Caco-2 (cell line): ENCODE measurements around the gene ZNF408. TPM values are rescaled to one million over a fixed set of nuclear protein-coding genes. Genes with fewer than 3 reads are reported as not detected.

Source experiments
- BruUV-seq: library from RNA; stranded (reverse); fragments of 400-500 nt; replicated peaks from 2 replicates; lab custom pipeline; 2021; lab: Mats Ljungman, UMichigan
- CTCF ChIA-PET: fragments of 300-600 bp; sonication (Branson Sonifier 250); formaldehyde crosslinking; loops from one replicate; lab custom pipeline; 2022; ENCODE audit warnings: antibody characterized with exemption; lab: Charles Lee
- POLR2A ChIA-PET: fragments of 300-600 bp; sonication (Branson Sonifier 250); formaldehyde crosslinking; loops from one replicate; lab custom pipeline; 2022; ENCODE audit warnings: antibody characterized with exemption; lab: Charles Lee
- DNase-seq, 2 experiments: peaks; one replicate each; pipeline versions ENCODE4 v3.0.0 to v3.0.0-alpha.2; 2020 to 2022
- H3K27me3 ChIP-seq: replicated peaks from 2 replicates; pipeline ENCODE4 v1.6.0; 2011; ENCODE audit warnings: low read length; ENCODE audit not compliant: control insufficient read depth, insufficient read depth
- H3K36me3 ChIP-seq: 2 replicates; pipeline ENCODE4 v1.5.1; 2011; ENCODE audit warnings: low read length; ENCODE audit not compliant: control insufficient read depth, insufficient read depth
- H3K4me1 ChIP-seq: fragments of 250-450 bp; sonication (Bioruptor Pico); 2 replicates; pipeline ENCODE4 v1.5.1; 2020; ENCODE audit warnings: mild to moderate bottlenecking
- H3K4me3 ChIP-seq: 2 replicates; pipeline ENCODE4 v1.5.1; 2011; ENCODE audit warnings: low read depth, mild to moderate bottlenecking, control low read depth, low read length
- H3K9me3 ChIP-seq: fragments of 250-450 bp; sonication (Bioruptor Pico); 2 replicates; pipeline ENCODE4 v1.5.1; 2020; ENCODE audit warnings: mild to moderate bottlenecking, moderate library complexity
- H3K27ac Mint-ChIP-seq: one replicate; pipeline ENCODE4 v1.8.0; 2022; ENCODE audit warnings: mixed read lengths; ENCODE audit not compliant: unreplicated experiment
- H3K27me3 Mint-ChIP-seq: one replicate; pipeline ENCODE4 v1.8.0; 2022; ENCODE audit warnings: mixed read lengths; ENCODE audit not compliant: insufficient read depth, unreplicated experiment
- H3K36me3 Mint-ChIP-seq: one replicate; pipeline ENCODE4 v1.8.0; 2022; ENCODE audit warnings: mild to moderate bottlenecking, mixed read lengths; ENCODE audit not compliant: insufficient read depth, unreplicated experiment
- H3K4me1 Mint-ChIP-seq: one replicate; pipeline ENCODE4 v1.8.0; 2022; ENCODE audit warnings: low read depth, mixed read lengths; ENCODE audit not compliant: unreplicated experiment
- H3K4me3 Mint-ChIP-seq: one replicate; pipeline ENCODE4 v1.8.0; 2022; ENCODE audit warnings: mild to moderate bottlenecking, moderate library complexity, mixed read lengths; ENCODE audit not compliant: unreplicated experiment
- H3K9me3 Mint-ChIP-seq: one replicate; pipeline ENCODE4 v1.8.0; 2022; ENCODE audit warnings: mixed read lengths; ENCODE audit not compliant: unreplicated experiment
- intact Hi-C: fragments of 100-400 bp; cut with micrococcal nuclease; formaldehyde crosslinking; loops from one replicate; pipeline ENCODE4 v1.10.0; 2022; ENCODE audit not compliant: unreplicated experiment
- total RNA-seq: library from RNA; stranded (reverse); gene quantifications from 2 replicates; pipeline ENCODE4 v1.2.3, GENCODE V29; 2022
- TF ChIP-seq, protein P1 (sequence below), 2 experiments: fragments of 200-600 bp in 1 of 2; IDR thresholded peaks; 1 replicate in 1 of 2; 2 replicates in 1 of 2; pipeline versions ENCODE4 v1.5.1 to v1.8.0; 2011 to 2022; ENCODE audit warnings: antibody characterized with exemption in 1 of 2, control low read depth in 1 of 2, inconsistent platforms in 1 of 2, low read depth in 1 of 2, low read length in 1 of 2, mild to moderate bottlenecking in 1 of 2, moderate library complexity in 1 of 2; ENCODE audit not compliant: insufficient read depth in 1 of 2, severe bottlenecking in 1 of 2, unreplicated experiment in 1 of 2

ZNF408 gene
- total RNA-seq, 1 experiment from 2014 or later, result 23.3 TPM

- CTCF ChIA-PET, result interaction anchor here (0.8 to 1.0 kb wide), 2 partner anchors 10 to 230 kb away, joined by 3 to 5 read pairs; no protein-coding TSS in a partner anchor
- no TSS peak for BruUV-seq
These were observed 18.9 kb downstream of the ZNF408 start for GRCh38 chr11:46719543-46720218.

GRCh38 chr11:46721286-46721685 is 20.5 kb downstream of the ZNF408 start:
- no peaks in the 10 kb centered on the region for H3K9me3 Mint-ChIP-seq
- H3K36me3 Mint-ChIP-seq, result peaks cover 4% of the 10 kb centered on the region
- Histone ChIP-seq H3K4me1 (peaks cover 34% of the 10 kb centered on the region), H3K36me3 (peaks cover 3% of the 10 kb centered on the region; the same call in 1 of the 2 replicates), H3K27me3 (no peaks in the 10 kb centered on the region), H3K4me3 (no peak overlapping the region), H3K9me3 (no peaks in the 10 kb centered on the region)
- ChIA-PET POLR2A (no interaction called here), CTCF (no interaction called here)
- no TSS peak for BruUV-seq
- H3K4me3 Mint-ChIP-seq, result no peak overlapping the region
- no peak for DNase-seq
- H3K27me3 Mint-ChIP-seq, result no peaks in the 10 kb centered on the region
- peaks cover 11% of the 10 kb centered on the region for H3K4me1 Mint-ChIP-seq
- intact Hi-C loops, result no loop called here
- H3K27ac Mint-ChIP-seq, result peak overlapping the region; percentile 46
- TF ChIP-seq, protein P1, sequence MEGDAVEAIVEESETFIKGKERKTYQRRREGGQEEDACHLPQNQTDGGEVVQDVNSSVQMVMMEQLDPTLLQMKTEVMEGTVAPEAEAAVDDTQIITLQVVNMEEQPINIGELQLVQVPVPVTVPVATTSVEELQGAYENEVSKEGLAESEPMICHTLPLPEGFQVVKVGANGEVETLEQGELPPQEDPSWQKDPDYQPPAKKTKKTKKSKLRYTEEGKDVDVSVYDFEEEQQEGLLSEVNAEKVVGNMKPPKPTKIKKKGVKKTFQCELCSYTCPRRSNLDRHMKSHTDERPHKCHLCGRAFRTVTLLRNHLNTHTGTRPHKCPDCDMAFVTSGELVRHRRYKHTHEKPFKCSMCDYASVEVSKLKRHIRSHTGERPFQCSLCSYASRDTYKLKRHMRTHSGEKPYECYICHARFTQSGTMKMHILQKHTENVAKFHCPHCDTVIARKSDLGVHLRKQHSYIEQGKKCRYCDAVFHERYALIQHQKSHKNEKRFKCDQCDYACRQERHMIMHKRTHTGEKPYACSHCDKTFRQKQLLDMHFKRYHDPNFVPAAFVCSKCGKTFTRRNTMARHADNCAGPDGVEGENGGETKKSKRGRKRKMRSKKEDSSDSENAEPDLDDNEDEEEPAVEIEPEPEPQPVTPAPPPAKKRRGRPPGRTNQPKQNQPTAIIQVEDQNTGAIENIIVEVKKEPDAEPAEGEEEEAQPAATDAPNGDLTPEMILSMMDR (IDR thresholded peaks at IDR 0.05; ENCODE audit: insufficient read depth in 1 of 2, low read depth in 1 of 2, low read length in 1 of 2, severe bottlenecking in 1 of 2, unreplicated experiment in 1 of 2), result no peak

More at GRCh38 chr11:46719543-46720218, 18.9 kb downstream of the ZNF408 start:
- H3K27me3 ChIP-seq, result no peaks in the 10 kb centered on the region
- peak in 1 of 2 experiments; percentile 16 for DNase-seq
- H3K4me1 ChIP-seq, result peaks cover 34% of the 10 kb centered on the region
- Mint-ChIP-seq H3K36me3 (peaks cover 4% of the 10 kb centered on the region), H3K4me1 (peaks cover 11% of the 10 kb centered on the region), H3K27me3 (no peaks in the 10 kb centered on the region), H3K27ac (peak overlapping the region; percentile 92), H3K9me3 (no peaks in the 10 kb centered on the region), H3K4me3 (peak overlapping the region; percentile 68)
- no peaks in the 10 kb centered on the region for H3K9me3 ChIP-seq
- TF ChIP-seq, protein P1 (IDR thresholded peaks at IDR 0.05; ENCODE audit: insufficient read depth in 1 of 2, low read depth in 1 of 2, low read length in 1 of 2, severe bottlenecking in 1 of 2, unreplicated experiment in 1 of 2), result no peak
- POLR2A ChIA-PET, result interaction anchor here (0.6 to 1.2 kb wide), 2 partner anchors 19 to 115 kb away, joined by 7 to 14 read pairs; partner anchors contain the start of genes ARHGAP1 and ZNF408
- intact Hi-C loops, result loop anchor here (5.0 kb wide), 1 partner anchor 167 kb away; no protein-coding TSS in a partner anchor
- peaks cover 1% of the 10 kb centered on the region; the same call in 1 of the 2 replicates for H3K36me3 ChIP-seq
- H3K4me3 ChIP-seq, result peak overlapping the region; percentile 40

DNA sequence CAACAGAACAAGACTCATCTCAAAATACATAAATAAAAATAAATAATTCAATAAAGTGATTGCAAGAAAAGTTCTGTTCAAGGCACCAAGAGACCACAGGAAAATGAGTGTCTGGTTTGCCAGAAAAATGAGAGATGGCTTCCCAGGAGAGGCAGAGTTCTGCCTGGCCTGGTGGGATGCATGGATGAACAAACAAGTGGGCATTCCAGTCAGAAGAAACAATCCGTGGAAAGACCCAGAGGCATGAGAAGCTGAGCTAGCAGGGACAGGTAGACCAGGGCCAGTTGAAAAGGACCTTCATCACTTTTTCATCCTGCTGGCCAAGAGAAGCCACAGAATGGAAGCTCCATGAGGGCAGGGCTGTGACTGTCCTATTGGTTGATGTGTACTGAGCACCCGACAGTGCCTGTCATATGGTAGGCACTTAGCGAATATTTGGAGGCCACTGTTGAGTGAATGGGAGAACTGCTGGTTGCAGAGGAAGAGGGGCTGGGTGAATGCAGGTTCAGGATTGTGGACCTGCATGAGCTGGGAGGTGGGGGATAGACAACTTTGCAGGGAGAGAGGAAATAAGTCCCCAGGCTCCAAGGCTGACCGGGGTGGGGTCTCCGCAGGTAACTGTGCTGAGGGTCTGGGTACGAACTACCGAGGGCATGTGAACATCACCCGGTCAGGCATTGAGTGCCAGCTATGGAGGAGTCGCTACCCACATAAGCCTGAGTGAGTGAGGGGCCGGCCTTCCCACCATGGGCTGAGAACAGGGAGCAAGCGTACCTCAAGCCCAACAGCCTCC is 21.9 kb downstream of the ZNF408 start:
- Histone ChIP-seq H3K4me1 (peaks cover 30% of the 10 kb centered on the region), H3K27me3 (no peaks in the 10 kb centered on the region), H3K36me3 (peaks cover 5% of the 10 kb centered on the region; the same call in 1 of the 2 replicates), H3K4me3 (no peak overlapping the region), H3K9me3 (no peaks in the 10 kb centered on the region)
- Mint-ChIP-seq H3K4me3 (no peak overlapping the region), H3K27ac (no peak overlapping the region), H3K4me1 (peaks cover 11% of the 10 kb centered on the region), H3K36me3 (peaks cover 4% of the 10 kb centered on the region), H3K9me3 (no peaks in the 10 kb centered on the region), H3K27me3 (no peaks in the 10 kb centered on the region)
- ChIA-PET POLR2A (no interaction called here), CTCF (no interaction called here)
- no peak for DNase-seq
- intact Hi-C loops, result no loop called here
- TF ChIP-seq, protein P1 (IDR thresholded peaks at IDR 0.05; ENCODE audit: insufficient read depth in 1 of 2, low read depth in 1 of 2, low read length in 1 of 2, severe bottlenecking in 1 of 2, unreplicated experiment in 1 of 2), result no peak
- no TSS peak for BruUV-seq
